ENCODE results near the gene PALLD. TPM values are rescaled to one million over a fixed set of nuclear protein-coding genes. Genes with fewer than 3 reads are reported as not detected.

The PALLD gene
- total and polyA plus RNA-seq, 2 of the 13 experiments (the other 11 are each of a cell fraction or from before 2014, with no cell fraction given) = 0.50 to 1.5 TPM

- intact Hi-C loops (cut with micrococcal nuclease; ENCODE audit: unreplicated experiment) = no loop called here
- CTCF ChIA-PET (ENCODE audit: low intra/inter-chr PET ratio, low total read pairs) = no interaction called here
- no peak overlapping the region for H3K4me2 ChIP-seq (ENCODE audit: low read depth, low read length)
Measured at GRCh38 chr4:168900080-168900479, 403.2 kb downstream of the PALLD start.

GRCh38 chr4:168907119-168907698, 410.4 kb downstream of the PALLD start:
- ATAC-seq = no peak
- no peaks in the 10 kb centered on the region for H3K4me1 ChIP-seq (ENCODE audit: insufficient read depth, low read length)
- no peak overlapping the region for H2AFZ ChIP-seq (ENCODE audit: low read length)
- WGBS (ENCODE audit: low lambda C conversion rate) = 100% methylated on average over 1 of the region's 2 CpGs
- no peak overlapping the region for H3K9ac ChIP-seq (ENCODE audit: insufficient read depth, low read depth, low read length)
- ChIA-PET CTCF (ENCODE audit: low intra/inter-chr PET ratio, low total read pairs) (no interaction called here), POLR2A (no interaction called here)
- no TSS peak for BruUV-seq (replicated peaks)
- no peak overlapping the region for H3K4me2 ChIP-seq (ENCODE audit: low read depth, low read length)
- no peaks in the 10 kb centered on the region for H3K9me3 ChIP-seq (ENCODE audit: low read length)
- H3K4me3 ChIP-seq (replicated peaks in 1 of 3; ENCODE audit: insufficient read depth in 1 of 3, low read depth in 2 of 3, low read length in 3 of 3) = no peak overlapping the region
- no peak overlapping the region for H3K27ac ChIP-seq (ENCODE audit: extremely low read length, insufficient read depth, low read length)
- no peaks in the 10 kb centered on the region for H3K27me3 ChIP-seq (ENCODE audit: control insufficient read depth in 1 of 2, insufficient read depth in 2 of 2, low read length in 2 of 2)
- no peaks in the 10 kb centered on the region for H3K36me3 ChIP-seq (replicated peaks in 1 of 2; ENCODE audit: control insufficient read depth in 1 of 2, insufficient read depth in 2 of 2, low read length in 2 of 2)
- no peaks in the 10 kb centered on the region for H3K79me2 ChIP-seq (ENCODE audit: insufficient read depth, low read length)
- in situ Hi-C loops (cut with HindIII; ENCODE audit: extremely low pct_ligation_motif_present, low pct_unique_long_range_greater_than_20kb) (loop anchor here (25.0 kb wide), 2 partner anchors 320 to 720 kb away; no protein-coding TSS in a partner anchor), intact Hi-C loops (cut with micrococcal nuclease; ENCODE audit: unreplicated experiment) (no loop called here)
- TF ChIP-seq ZNF784 (CRISPR knock-in tag; IDR thresholded peaks at IDR 0.05; ENCODE audit: borderline replicate concordance) = no peak
- no peak for TF ChIP-seq ZNF496 (CRISPR knock-in tag; IDR thresholded peaks at IDR 0.05; ENCODE audit: insufficient replicate concordance)
- no peak for TF ChIP-seq NFIB (CRISPR knock-in tag; IDR thresholded peaks at IDR 0.05; ENCODE audit: borderline replicate concordance)
- TF ChIP-seq ZFP37 (CRISPR knock-in tag; IDR thresholded peaks at IDR 0.05; ENCODE audit: borderline replicate concordance) = no peak
- no peak for FAIRE-seq
- DNase-seq (ENCODE audit: low spot score) = no peak
- no peaks in the 10 kb centered on the region for H4K20me1 ChIP-seq (ENCODE audit: insufficient read depth, low read length)

More at GRCh38 chr4:168900080-168900479, 403.2 kb downstream of the PALLD start:
- Histone ChIP-seq H3K9ac (ENCODE audit: insufficient read depth, low read depth, low read length) (no peak overlapping the region), H4K20me1 (ENCODE audit: insufficient read depth, low read length) (no peaks in the 10 kb centered on the region), H3K27ac (ENCODE audit: extremely low read length, insufficient read depth, low read length) (no peak overlapping the region), H3K9me3 (ENCODE audit: low read length) (no peaks in the 10 kb centered on the region), H3K36me3 (replicated peaks in 1 of 2; ENCODE audit: control insufficient read depth in 1 of 2, insufficient read depth in 2 of 2, low read length in 2 of 2) (no peaks in the 10 kb centered on the region), H3K4me3 (replicated peaks in 1 of 3; ENCODE audit: insufficient read depth in 1 of 3, low read depth in 2 of 3, low read length in 3 of 3) (no peak overlapping the region), H3K27me3 (ENCODE audit: control insufficient read depth in 1 of 2, insufficient read depth in 2 of 2, low read length in 2 of 2) (no peaks in the 10 kb centered on the region), H3K4me1 (ENCODE audit: insufficient read depth, low read length) (no peaks in the 10 kb centered on the region), H2AFZ (ENCODE audit: low read length) (no peak overlapping the region), H3K79me2 (ENCODE audit: insufficient read depth, low read length) (no peaks in the 10 kb centered on the region)
- POLR2A ChIA-PET = no interaction called here
- no peak for ATAC-seq
- no TSS peak for BruUV-seq (replicated peaks)
- DNase-seq (ENCODE audit: low spot score) = no peak
- WGBS (ENCODE audit: low lambda C conversion rate) = 100% methylated on average over 2 of the region's 2 CpGs
- in situ Hi-C loops (cut with HindIII; ENCODE audit: extremely low pct_ligation_motif_present, low pct_unique_long_range_greater_than_20kb) = loop anchor here (25.0 kb wide), 2 partner anchors 313 to 713 kb away; no protein-coding TSS in a partner anchor
- TF ChIP-seq ADNP (CRISPR knock-in tag; IDR thresholded peaks at IDR 0.05) = no peak
- TF ChIP-seq CEBPB (IDR thresholded peaks at IDR 0.05; ENCODE audit: borderline replicate concordance, low read depth, low read length) = peak; percentile 84
- no peak for FAIRE-seq
